Measurements from ENCODE around the gene IFT25.

Gene IFT25

GRCh38 chr1:53902235-53903138 lies 43.0 kb downstream of the IFT25 start:
- H3K79me2 ChIP-seq (ENCODE audit: insufficient read depth, low read length) = no peaks in the 10 kb centered on the region
- TF ChIP-seq EZH2phosphoT487 (IDR thresholded peaks at IDR 0.05; ENCODE audit: borderline replicate concordance) (no peak), CTCF (conservative IDR thresholded peaks at IDR 0.05; ENCODE audit: low read length) (no peak)
- H3K36me3 ChIP-seq (ENCODE audit: insufficient read depth, low read length) = no peaks in the 10 kb centered on the region
- H3K27me3 ChIP-seq (ENCODE audit: insufficient read depth, low read length, poor library complexity, severe bottlenecking) = no peaks in the 10 kb centered on the region
- H3F3A ChIP-seq (ENCODE audit: low read depth) = no peaks in the 10 kb centered on the region
- H3K4me3 ChIP-seq (ENCODE audit: low read length, poor library complexity, severe bottlenecking) = no peak overlapping the region
- H2AFZ ChIP-seq (ENCODE audit: low read length) = no peak overlapping the region
- no peaks in the 10 kb centered on the region for H4K20me1 ChIP-seq (ENCODE audit: insufficient read depth, low read length, poor library complexity, severe bottlenecking)
- no peak overlapping the region for H3K9ac ChIP-seq (ENCODE audit: low read depth, low read length, poor library complexity, severe bottlenecking)
- no peaks in the 10 kb centered on the region for H3K9me2 ChIP-seq (replicated peaks; ENCODE audit: low read depth, low read length)
- H3K4me1 ChIP-seq (ENCODE audit: insufficient read depth, low read length, poor library complexity, severe bottlenecking) = no peaks in the 10 kb centered on the region
- H3K4me2 ChIP-seq (ENCODE audit: low read depth, low read length, poor library complexity, severe bottlenecking) = no peak overlapping the region
- H3K9me3 ChIP-seq (ENCODE audit: insufficient read depth, low read depth, low read length) = no peaks in the 10 kb centered on the region

- Histone ChIP-seq H3K27me3 (ENCODE audit: insufficient read depth, low read length, poor library complexity, severe bottlenecking) (no peaks in the 10 kb centered on the region), H3K4me3 (ENCODE audit: low read length, poor library complexity, severe bottlenecking) (no peak overlapping the region), H2AFZ (ENCODE audit: low read length) (no peak overlapping the region), H3K4me1 (ENCODE audit: insufficient read depth, low read length, poor library complexity, severe bottlenecking) (no peaks in the 10 kb centered on the region), H3K9me3 (ENCODE audit: insufficient read depth, low read depth, low read length) (no peaks in the 10 kb centered on the region), H3K4me2 (ENCODE audit: low read depth, low read length, poor library complexity, severe bottlenecking) (no peak overlapping the region), H4K20me1 (ENCODE audit: insufficient read depth, low read length, poor library complexity, severe bottlenecking) (no peaks in the 10 kb centered on the region), H3K79me2 (ENCODE audit: insufficient read depth, low read length) (no peaks in the 10 kb centered on the region), H3K9ac (ENCODE audit: low read depth, low read length, poor library complexity, severe bottlenecking) (no peak overlapping the region), H3K9me2 (replicated peaks; ENCODE audit: low read depth, low read length) (no peaks in the 10 kb centered on the region), H3K36me3 (ENCODE audit: insufficient read depth, low read length) (no peaks in the 10 kb centered on the region), H3F3A (ENCODE audit: low read depth) (no peaks in the 10 kb centered on the region)
- TF ChIP-seq CTCF (conservative IDR thresholded peaks at IDR 0.05; ENCODE audit: low read length) = no peak
- TF ChIP-seq EZH2phosphoT487 (IDR thresholded peaks at IDR 0.05; ENCODE audit: borderline replicate concordance) = no peak
These were observed 45.8 kb downstream of the IFT25 start for GRCh38 chr1:53899708-53900107.

- no peak overlapping the region for H3K4me2 ChIP-seq (ENCODE audit: low read depth, low read length, poor library complexity, severe bottlenecking)
- no peak overlapping the region for H3K9ac ChIP-seq (ENCODE audit: low read depth, low read length, poor library complexity, severe bottlenecking)
- no peak overlapping the region for H2AFZ ChIP-seq (ENCODE audit: low read length)
- no peaks in the 10 kb centered on the region for H3K36me3 ChIP-seq (ENCODE audit: insufficient read depth, low read length)
- TF ChIP-seq EZH2phosphoT487 (IDR thresholded peaks at IDR 0.05; ENCODE audit: borderline replicate concordance) (no peak), CTCF (conservative IDR thresholded peaks at IDR 0.05; ENCODE audit: low read length) (no peak)
- H3K79me2 ChIP-seq (ENCODE audit: insufficient read depth, low read length) = no peaks in the 10 kb centered on the region
- no peaks in the 10 kb centered on the region for H3K4me1 ChIP-seq (ENCODE audit: insufficient read depth, low read length, poor library complexity, severe bottlenecking)
- no peak overlapping the region for H3K4me3 ChIP-seq (ENCODE audit: low read length, poor library complexity, severe bottlenecking)
- H3K9me2 ChIP-seq (replicated peaks; ENCODE audit: low read depth, low read length) = no peaks in the 10 kb centered on the region
- H3K9me3 ChIP-seq (ENCODE audit: insufficient read depth, low read depth, low read length) = no peaks in the 10 kb centered on the region
- no peaks in the 10 kb centered on the region for H3F3A ChIP-seq (ENCODE audit: low read depth)
- no peaks in the 10 kb centered on the region for H4K20me1 ChIP-seq (ENCODE audit: insufficient read depth, low read length, poor library complexity, severe bottlenecking)
- H3K27me3 ChIP-seq (ENCODE audit: insufficient read depth, low read length, poor library complexity, severe bottlenecking) = no peaks in the 10 kb centered on the region
These were observed 46.3 kb downstream of the IFT25 start for GRCh38 chr1:53899206-53899628.
